GM18861 (cell line): ENCODE measurements around the gene SRRM2.
A peak's percentile ranks its signal among the peaks of the same experiment; 100 is the strongest.

Experiments used
- ATAC-seq: cut with Tn5 transposase; IDR thresholded peaks from one replicate; pipeline ENCODE4 v1.9.1; 2021; ENCODE audit not compliant: unreplicated experiment

Gene SRRM2

DNA sequence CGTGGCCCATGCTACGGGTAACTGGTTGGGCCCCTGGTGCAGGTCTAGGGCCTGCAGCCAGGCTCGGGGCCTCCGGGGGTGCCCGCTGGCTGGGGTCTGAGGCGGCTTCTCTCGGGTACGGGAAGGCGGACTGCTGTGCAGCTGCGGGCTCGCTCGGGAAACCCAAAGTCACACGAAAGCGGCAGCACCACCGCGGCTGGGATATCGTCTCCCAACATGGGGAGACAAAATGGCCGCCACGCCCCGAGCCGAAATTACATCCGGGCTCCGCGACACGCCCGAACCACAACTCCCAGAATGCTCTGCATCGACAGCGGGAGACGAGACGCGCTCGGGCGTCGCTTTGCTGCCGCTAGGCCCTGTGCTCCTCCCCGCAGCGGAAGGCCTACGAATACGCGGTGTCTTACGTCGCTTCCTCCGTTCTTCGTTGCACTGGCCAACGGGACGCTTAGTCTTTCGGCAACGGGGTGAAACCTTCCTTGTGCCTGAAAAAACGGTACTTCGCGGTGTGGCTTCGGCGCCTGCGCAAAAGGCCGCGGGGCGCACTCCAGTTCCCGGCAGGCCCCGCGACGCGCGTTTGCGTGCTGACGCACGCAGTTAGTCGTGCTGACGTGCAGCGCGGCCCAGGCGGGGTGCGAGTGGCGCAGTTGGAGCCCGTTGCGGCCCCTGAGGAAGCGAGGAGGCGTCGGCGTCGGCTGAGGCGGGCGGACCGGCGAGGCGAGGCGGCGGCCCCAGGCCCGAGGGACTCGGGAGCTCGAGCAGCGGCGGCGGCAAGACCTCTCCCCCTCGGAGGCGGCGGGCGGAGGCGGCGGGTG lies at the start of gene SRRM2:
TSS of gene SRRM2 (plus strand) at position 604 of the 815 bp plus-strand sequence. CDS start 3,727 bp downstream, outside the sequence.
- peak; percentile 69 for ATAC-seq

DNA sequence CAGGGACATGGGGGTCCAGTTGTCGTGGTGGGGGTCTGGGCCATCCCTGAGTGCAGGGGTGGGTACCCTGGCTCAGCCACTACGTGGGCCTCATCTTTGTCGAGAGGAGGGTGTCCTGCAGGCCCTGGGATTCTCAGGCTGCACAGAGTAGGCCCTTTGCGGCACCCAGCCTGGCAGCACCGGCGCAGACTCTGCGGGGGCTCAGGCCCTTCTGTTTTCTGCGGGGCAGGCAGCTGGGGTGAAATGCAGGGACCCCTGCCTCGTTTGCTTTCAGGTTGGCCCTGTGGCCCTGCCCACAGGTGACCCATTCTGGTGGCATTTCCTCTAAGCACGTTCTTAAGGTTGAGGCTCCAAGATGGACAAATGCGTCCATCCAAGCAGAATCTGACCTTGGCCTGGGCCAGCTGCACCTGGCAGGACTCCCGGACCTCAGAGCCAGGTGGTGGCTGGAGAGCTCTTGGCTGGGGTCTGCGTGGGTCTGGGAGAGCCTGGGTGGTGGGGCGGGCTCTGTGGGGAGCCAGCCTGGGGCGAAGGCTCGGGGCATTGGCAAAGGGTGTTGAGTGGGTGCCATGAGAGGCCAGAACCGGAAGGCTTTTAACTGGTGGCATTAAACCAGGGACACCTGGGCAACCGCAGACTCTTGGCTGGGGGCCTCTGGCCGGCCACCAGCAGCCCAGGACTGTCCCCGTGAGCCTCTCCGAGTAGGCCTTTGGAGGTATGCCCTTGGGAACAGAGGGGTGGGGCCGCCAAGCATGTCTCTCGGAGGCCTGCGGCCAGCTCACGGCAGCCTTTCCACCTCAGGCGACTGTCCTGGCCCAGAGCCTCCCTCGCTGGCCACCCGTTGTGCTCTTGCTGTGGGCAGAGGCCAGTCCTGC lies 49.3 kb upstream of the SRRM2 start:
- ATAC-seq, result no peak

GRCh38 chr16:2704166-2704982 lies 48.1 kb upstream of the SRRM2 start:
- ATAC-seq, result no peak

DNA sequence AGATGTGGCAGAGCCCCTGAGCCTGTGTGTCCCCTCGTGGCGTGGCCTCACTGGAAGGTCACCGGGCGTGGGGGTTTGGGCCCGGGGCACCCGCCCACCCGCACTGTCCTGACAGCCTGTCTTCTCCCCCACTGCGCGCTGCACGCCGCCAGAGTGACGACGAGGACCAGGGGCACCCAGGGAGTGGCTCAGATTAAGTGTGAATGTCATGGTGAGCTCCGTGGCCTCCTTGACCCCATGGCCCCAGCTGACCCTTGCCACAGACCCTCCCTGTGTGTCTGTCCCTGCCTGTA lies 47.5 kb upstream of the SRRM2 start:
- no peak for ATAC-seq

- ATAC-seq, result no peak
Measured at GRCh38 chr16:2705351-2705750, 47.1 kb upstream of the SRRM2 start.

DNA sequence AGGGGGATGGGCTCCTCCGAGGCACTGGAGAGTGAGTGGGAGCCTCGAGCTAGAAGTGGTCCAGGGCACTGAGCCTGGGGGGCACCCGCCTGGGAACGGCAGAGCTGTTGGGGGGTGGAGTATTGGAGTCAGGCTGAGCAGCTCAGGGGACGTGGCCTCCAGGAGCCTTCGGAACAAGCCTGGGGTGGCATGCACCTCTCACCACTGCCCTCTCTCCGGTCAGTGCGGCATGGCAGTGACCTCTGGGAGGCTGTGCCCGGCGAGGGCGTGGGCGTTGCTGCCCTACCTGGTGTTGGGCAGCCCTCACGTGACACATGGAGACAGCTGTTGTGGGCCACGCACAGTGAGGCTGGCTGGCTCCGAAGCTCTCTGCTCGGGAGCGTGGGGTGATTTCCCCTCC lies 46.4 kb upstream of the SRRM2 start:
- no peak for ATAC-seq

- no peak for ATAC-seq
Measured at GRCh38 chr16:2706611-2707311, 45.7 kb upstream of the SRRM2 start.

GRCh38 chr16:2707368-2708289 lies 44.8 kb upstream of the SRRM2 start:
- no peak for ATAC-seq

- no peak for ATAC-seq
Measured at GRCh38 chr16:2708290-2708639, 44.2 kb upstream of the SRRM2 start.

GRCh38 chr16:2708955-2709587 lies 43.4 kb upstream of the SRRM2 start:
- no peak for ATAC-seq

DNA sequence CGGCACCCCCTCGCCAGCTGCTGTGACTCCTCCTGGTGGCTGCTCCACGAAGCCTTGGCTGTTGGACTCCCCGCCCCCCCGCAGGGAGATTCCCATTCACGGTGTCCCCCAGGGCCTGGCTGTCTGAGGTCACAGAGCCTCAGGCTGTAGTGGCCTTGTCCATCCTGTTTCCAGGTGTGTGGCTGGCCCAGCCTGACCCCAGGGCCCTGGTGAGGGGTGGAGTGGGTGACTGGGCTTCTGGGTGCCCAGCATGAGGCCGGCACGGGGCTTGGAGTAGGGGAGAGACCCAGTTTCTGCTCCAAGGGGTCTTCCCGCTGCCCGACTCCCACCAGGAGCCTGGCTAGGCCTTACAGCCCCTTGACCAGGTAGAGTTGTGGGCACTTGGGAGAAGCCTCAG lies 42.9 kb upstream of the SRRM2 start:
- no peak for ATAC-seq

DNA sequence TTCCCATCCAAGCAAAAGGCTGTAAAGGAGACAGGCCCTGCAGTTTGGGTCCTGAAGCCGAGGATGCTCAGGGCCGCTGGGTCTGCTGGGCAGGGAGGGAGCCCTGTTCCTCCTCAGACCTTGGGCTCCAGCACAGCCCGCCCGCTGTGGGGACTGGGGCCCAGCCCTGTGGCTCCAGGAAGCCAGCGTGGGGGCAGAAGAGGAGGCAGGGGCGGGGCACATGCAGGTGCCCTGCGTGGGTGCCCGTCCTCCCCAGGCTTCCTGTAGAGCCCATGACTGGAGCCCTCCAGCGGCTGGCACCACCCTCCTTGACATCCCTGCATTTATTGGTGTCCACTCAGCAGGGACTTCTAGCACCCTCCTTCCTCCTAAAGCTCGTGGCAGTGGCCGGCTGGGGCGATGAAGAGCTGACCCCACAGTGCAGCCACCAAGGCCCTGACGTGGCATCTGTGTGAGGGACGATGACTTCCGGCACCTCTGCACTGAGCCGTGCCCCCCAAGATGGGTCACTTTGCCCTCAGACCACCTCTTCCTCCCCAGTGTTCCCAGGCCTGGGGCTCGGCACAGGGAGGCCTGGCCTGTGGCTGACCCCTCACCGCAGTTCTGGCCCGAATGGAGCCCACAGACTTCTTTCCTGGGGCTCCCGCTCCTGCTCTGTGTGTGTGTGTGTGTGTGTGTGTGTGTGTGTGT lies 42.3 kb upstream of the SRRM2 start:
- ATAC-seq, result no peak

DNA sequence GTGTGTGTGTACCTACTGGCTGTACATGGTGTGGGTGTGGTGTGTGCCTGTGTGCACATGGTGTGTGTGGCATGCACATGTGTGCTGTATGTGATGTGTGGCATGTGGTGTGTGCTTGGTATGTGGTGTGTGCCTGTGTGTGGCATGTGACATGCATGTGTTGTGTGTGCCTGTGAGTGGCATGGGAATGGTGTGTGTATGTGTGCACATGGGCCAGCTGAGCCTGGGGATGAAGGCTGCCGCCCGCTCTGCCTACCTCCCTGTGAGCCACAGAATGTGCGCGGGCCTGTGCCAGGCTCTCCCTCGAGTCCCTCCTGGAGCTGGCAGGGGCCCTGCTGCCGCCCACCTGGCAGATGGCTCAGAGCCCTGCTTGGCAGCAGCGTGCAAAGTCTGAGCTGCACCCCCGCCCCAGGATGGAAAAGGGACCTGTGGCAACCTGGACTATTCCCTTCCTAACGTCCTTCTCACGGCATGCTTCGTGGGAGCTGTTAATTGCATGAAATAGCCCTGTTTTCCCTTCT lies 41.7 kb upstream of the SRRM2 start:
- no peak for ATAC-seq

DNA sequence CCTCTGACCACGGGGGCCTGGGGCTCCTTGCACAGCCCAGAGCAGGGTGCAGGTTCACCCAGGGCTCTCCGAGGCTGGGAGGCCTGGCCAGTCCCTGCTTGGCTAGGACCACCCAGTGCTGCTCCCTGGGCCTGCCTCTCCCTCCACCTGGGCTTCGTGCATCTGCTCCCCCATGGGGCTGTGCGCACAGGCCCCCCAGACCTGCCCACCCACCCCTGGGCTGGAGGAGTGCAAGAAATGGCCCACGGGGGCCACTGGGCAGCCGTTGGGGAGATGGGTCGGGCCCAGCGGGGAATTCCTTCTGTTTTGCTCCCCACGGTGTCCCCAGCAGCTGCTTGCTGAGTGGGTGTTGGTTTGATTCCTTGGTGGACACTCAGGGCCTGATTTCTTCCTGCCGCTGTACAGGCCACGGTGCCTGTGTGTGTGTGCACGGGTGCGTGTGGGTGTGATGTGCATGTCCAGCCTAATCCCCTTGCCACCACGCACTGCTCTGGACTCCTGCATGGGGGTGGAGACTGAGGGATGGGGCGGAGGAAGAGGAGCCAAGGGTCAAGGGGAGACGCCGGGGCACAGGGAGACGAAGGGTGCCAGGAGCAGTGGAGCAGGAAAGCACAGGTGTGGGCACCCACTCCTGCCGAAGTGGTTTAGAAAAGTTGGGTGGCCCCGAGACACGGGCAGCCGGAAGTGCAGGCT lies 40.9 kb upstream of the SRRM2 start:
- ATAC-seq, result no peak

DNA sequence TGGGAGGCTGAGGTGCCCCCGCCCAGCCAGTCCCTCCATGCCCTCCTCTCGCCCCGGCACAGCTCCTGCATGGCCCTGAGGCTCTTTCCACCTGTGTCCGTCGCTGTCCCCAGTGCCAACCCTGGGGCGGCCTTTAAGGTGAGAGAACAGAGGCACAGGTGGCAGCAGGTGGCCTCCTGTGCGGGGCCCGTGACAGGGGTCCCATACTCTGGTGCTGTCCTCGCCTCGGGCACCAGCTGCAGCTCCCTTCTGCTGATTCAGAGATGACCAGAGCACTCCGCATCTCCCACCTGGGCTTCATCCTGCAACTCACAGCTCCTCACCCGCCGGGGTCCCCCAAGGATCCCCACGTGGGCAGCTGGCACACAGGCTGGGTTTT lies 40.4 kb upstream of the SRRM2 start:
- ATAC-seq, result no peak

DNA sequence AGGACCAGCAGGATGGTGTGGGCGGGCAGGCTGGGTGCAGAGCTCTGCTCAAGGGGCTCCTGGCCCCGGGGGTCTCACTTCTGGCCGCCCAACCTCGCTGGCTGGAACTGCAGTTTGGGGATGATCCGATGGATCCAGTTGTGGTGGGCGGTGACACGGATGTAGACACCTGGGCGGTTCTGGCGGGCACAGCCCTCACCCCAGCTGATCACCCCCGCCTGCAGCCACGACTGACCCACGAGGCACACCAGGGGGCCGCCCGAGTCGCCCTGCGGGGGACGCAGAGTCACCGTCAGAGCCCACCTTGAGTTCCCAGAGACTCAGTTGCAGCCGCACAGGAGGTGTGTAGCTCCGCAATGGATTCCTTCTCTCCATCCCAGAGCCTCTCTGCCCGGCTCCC lies 39.9 kb upstream of the SRRM2 start:
- no peak for ATAC-seq

DNA sequence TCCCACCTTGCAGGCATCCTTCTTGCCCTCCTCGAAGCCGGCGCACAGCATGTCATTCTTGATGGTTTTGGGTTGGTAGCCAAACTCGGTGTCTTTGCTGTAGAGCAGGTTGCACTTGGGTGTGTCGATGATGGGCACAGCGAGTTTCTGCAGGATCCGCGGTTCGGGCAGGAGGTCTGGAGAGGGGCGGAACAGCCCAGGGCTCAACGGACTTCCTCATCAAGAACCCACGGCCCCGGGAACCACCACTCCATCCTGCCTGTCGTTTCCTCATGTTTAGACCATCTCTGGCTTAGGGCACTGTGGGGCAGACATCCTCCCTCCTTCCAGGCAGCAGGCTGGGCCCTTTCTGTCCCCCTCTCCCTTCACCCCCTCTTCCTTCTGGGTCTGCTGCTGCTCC lies 38.9 kb upstream of the SRRM2 start:
- no peak for ATAC-seq
